MM.1S (cell line): ENCODE data around the gene PACS2.

Experiments used
- CTCF ChIP-seq: fragments of 300-600 bp; sonication (generic); IDR thresholded peaks from 2 replicates; pipeline ENCODE4 v1.5.1; 2016; ENCODE audit warnings: antibody characterized with exemption, low read length, mixed read lengths
- EZH2 ChIP-seq: fragments of 300-600 bp; sonication (generic); optimal IDR thresholded peaks from 2 replicates; pipeline ENCODE3; 2017; ENCODE audit warnings: low read depth, mild to moderate bottlenecking, antibody characterized with exemption, low read length, mixed read lengths
- EZH2phosphoT487 ChIP-seq: fragments of 300-600 bp; sonication (generic); IDR thresholded peaks from 2 replicates; pipeline ENCODE4 v1.6.1; 2018; ENCODE audit warnings: antibody characterized with exemption, low read length

- no peak for TF ChIP-seq CTCF
- no peak for TF ChIP-seq EZH2
- no peak for TF ChIP-seq EZH2phosphoT487
Measured at GRCh38 chr14:105437723-105438500, 123.4 kb downstream of the PACS2 start.
